ENCODE data around the gene MAP2K7.
"Not testable (repeated sequence)": the region's sequence is repeated elsewhere in the genome, so short reads cannot be mapped to it uniquely, and the experiment has no call there.

Gene MAP2K7

DNA sequence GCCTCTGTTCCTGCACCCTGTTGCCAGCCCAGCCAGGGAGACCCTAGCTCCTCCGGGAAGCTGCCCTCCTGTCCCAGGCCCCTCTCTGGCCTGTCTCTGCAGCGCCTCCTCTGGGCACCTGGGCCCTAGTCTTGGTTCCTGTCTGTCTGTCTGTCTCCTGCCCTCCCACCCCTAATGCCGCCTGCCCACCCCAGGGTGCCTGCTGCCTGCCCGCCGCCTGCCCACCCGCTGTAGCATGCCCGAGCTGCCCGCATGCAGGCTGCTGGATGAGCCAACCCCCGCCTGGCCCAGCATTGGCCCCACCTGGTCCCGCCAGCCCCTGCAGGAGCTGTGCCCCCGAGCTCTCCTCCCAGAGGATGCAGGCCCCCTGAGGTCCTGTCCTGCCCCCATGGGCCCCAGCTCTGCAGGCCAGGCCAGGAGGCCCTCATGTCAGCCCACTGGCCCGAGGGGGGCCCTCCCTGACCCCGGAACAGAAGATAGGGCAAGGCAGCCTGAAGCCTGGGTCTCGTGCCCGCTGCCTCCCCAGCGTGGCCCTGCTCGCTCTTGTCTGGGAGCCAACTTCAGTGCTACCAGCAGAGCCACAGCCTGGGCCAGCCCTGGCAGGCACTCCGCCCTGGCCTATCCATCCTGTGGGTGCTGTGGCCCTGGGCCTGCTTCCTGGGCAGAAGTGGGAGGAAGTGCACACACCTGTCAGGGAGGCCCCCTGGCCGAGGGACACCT is 5.2 kb downstream of the MAP2K7 start:
- DNase-seq, result no peak

DNA sequence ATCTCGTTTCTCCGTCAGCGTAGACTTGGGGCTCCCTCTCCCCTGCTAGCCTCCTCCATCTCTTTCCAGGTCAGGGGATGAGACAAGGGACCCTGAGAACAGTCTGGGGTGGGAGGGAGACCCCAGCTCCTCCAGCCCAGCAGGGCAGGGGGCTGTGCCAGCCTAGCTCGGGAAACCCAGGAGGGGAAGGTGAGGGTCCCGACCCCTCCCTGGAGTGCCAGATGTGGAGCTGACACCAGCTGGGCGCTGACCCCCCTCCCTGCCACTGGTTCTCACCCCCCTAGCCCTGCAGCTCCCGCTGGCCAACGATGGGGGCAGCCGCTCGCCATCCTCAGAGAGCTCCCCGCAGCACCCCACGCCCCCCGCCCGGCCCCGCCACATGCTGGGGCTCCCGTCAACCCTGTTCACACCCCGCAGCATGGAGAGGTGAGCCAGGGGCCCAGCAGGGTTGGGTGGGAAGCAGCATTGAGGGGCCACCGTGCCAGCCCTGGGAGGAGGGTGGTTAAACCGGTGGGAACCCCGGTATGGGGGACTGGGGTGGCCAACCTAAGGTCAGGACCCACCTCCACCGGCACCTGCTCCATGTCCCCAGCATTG is 5.9 kb downstream of the MAP2K7 start:
- DNase-seq, result no peak

DNA sequence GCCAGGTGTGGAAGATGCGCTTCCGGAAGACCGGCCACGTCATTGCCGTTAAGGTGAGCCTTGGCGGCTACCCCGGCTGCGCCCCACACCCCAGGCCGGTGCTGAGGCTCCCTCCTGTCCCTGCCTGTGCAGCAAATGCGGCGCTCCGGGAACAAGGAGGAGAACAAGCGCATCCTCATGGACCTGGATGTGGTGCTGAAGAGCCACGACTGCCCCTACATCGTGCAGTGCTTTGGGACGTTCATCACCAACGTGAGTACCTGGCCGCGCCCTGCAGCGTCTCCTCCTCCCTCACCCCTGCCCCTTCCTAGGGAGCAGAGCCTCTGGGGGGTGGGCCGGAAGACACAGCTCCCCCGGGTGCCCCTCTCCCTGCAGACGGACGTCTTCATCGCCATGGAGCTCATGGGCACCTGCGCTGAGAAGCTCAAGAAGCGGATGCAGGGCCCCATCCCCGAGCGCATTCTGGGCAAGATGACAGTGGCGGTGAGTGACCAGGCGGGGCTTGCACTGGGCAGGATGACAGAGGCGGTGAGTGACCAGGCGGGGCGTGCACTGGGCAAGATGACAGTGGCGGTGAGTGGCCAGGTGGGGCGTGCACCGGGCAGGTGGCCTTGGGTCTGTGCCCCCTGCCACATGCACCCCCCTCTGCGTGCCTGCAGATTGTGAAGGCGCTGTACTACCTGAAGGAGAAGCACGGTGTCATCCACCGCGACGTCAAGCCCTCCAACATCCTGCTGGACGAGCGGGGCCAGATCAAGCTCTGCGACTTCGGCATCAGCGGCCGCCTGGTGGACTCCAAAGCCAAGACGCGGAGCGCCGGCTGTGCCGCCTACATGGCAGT is 6.9 kb downstream of the MAP2K7 start:
- DNase-seq, result no peak

DNA sequence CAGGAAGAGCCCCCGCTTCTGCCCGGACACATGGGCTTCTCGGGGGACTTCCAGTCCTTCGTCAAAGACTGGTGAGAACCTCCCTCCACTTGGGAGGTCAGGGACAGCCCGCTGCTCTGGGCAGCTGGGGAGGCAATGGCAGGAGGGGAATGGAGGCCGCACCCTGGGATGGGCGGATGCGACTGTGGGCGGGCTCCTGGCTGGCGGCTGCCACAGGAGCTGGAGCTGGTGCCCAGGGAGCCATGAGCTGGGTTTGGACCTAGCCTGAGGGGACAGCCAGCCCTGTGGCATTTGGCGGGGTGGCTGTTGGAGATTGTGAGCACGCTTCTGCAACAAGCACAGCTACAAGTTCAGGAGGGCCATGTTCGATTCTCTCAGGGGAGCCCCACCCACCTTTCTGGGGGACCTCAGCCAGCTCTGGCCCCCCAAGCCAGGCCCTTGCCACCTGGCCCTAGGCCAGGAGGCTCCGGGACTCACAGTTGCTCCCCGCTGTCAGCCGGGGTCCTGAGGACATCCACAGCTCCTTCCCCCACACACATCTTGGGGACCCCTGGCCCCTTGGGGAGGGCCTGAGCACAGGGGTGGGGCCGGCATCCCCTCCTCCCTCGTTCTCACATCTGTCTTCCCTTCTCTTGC is 7.9 kb downstream of the MAP2K7 start:
- DNase-seq, result no peak

DNA sequence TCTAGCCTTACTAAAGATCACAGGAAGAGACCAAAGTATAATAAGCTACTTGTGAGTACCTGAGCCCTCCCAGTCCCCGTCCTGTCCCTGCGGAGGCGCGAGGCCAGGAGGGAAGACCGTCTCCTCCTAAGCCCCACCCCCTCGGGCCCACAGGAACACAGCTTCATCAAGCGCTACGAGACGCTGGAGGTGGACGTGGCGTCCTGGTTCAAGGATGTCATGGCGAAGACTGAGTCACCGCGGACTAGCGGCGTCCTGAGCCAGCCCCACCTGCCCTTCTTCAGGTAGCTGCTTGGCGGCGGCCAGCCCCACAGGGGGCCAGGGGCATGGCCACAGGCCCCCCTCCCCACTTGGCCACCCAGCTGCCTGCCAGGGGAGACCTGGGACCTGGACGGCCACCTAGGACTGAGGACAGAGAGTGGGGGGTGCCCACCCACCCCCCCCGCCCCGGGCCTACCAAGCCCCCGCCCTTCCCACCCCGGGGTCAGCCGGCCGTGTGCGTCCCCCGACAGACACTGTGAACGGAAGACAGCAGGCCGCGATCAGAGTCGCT is 8.5 kb downstream of the MAP2K7 start:
- DNase-seq, result no peak

DNA sequence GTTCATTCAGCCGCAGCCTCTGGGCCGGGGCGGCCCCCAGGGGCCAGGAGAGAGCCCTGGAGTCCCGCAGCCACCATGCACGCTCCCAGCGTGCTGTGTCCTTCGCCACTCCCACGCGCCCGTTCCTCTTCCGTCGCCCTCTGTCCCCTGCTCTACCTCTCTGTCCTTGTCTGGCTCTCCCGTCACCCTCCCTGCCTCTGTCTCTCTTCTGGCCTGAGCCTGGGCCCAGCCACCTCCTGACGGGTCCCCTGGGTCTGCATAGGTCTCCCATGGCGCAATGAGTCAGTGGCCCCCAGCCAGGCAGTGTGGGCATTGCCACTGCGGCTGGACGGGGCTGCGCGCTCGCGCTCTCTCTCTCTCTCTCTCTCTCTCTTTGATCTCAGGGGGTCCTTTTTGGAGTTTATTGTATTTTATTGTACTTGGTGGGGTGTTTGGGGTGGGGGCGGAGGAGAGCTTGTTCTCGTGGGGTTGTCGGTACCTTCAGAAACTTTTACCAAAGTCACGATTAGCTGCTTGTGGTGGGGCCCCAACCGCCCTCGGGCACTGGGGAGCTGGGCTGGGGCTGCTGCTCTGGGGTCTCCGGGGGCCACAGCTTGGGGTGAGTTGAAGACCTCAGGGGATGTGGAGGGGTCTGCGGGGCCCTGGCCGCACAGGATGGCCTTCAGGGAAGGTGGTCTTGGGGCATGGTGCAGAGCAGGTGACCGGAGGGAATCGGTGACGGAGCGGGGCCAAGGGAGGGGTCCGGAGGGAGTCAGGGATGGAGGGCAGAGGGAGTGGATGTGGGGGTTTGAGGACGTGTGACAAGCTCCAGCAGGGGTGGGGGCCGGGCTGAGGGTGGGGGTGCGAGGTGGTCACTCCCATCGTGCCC is 9.3 kb downstream of the MAP2K7 start:
- no peak for DNase-seq

DNA sequence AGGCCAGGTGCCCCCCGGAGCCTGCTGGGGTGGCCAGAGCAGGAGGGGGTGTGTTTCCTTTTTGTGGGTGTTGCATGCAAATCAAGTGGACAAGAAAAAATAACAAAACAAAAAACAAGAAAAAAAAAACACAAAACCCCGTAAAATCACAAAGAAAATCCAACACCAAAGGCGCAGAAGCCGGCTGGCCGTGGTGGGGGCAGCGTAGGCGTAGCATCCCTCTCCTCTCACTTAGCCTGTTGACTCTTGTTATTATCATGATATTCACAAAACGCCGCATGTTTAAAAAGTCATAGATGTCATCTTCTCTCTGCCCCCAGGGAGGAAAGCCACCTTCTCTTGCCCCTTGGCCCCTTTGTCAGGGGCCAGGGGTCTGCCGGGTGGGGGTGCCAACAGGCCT is 10.0 kb downstream of the MAP2K7 start:
- no peak for DNase-seq

DNA sequence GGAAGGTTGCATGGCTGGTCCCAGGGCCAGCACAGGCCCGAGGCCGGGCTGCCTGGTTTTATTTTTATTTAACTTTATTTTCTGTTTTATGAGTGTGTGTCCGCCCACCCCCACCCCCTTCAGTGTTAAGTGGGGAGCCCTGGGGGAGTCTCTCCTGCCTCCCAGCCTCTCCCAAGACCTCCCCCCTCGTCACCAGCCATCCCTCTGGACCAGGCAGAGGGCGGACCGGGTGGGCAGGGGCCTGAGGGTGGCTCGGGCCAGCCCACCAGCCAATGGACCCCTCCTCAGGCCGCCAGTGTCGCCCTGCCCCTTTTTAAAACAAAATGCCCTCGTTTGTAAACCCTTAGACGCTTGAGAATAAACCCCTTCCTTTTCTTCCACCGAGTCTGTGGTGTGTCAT is 10.4 kb downstream of the MAP2K7 start:
- no peak for DNase-seq

DNA sequence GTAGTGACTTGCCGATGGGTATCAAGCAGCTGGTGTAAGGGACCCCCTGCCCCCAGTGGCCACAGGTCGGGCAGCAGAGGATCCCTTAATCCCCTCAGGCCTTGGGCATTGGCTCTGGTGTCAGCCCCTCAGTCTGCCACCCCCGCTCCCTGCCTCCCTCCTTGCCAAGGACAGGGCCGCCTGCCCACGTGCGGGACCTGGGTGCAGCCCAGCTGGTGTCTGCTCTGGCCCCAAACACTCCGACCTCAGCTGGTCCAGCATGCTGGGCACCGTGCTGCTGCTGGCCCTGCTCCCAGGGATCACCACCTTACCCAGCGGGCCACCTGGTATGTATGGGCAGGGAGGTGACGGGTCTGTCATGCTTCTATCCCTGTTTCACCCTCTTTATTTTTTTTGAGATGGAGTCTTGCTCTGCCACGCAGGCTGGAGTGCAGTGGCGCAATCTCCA is 10.9 kb downstream of the MAP2K7 start, which contains the start of gene TGFBR3L:
TSS of gene TGFBR3L (plus strand) at position 233 of the 448 bp plus-strand sequence.
- DNase-seq, result no peak

DNA sequence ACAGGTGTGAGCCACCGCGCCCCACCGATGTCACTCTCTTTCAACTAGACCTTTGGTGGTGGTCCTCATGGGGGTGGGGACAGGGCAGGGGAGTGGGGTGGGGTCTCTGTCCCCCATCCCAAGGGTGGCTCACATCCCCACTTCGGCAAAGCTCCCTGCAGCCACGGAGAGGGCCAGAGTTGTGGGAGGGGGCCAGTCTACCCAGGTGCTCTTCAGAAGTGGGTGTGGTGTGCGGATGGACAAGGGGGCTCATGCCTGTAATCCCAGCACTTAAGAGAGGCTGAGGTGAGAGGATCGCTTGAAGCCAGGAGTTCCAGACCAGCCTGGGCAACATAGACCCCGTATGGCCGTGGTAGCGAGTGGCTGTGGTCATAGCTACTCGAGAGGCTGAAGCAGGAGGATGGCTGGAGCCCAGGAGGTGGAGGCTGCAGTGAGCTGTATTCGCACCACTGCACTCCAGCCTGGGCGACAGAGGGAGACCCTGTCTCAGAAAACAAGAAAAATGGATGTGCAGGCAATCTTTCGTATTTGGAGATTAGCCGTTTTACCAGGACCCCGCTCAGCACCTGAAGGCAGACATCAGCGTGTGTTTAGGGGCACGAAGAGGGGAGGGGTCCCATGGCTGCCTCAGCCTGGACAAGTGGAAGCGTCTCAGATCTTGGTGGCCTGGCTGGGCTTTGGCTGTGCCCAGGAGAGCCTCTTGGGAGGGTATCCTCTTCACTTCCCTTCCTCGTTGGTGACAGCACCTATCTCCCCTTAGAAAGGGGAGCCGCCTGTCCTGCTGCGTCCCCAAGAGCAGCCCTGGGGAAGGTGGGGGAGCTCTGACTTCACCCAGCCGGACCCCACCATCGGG is 11.8 kb downstream of the MAP2K7 start:
- DNase-seq, result no peak

DNA sequence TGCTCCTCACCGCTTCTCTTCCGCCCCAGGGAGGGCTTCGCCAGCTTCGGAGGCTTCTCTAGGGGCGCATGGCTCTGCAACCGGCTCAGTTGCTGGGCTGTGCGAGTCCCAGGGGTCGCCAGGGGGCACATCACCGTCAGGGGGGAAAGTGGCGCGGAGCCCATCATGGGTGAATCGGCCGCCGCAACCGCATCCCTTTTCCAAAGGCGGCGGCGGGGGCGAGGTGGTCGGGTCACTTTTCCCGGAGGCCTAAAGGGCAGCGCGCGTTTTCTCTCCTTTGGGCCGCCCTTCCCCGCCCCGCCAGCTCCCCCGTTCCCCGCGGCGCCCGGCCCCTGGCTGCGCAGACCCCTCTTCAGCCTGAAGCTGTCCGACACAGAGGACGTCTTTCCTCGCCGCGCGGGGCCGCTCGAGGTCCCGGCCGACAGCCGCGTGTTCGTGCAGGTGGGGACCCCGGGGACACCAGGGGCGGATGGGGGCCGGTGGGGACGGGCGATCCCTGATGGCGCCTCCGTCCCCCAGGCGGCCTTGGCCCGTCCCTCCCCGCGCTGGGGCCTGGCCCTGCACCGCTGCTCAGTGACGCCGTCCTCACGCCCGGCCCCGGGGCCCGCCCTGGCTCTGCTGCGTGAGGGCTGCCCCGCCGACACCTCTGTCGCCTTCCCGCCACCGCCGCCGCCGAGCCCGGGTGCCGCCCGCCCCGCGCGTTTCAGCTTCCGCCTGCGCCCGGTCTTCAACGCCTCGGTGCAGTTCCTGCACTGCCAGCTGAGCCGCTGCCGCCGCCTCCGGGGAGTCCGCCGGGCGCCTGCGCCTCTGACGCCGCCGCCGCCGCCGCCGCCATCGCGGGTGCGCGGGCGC is 12.7 kb downstream of the MAP2K7 start:
- DNase-seq, result no peak

DNA sequence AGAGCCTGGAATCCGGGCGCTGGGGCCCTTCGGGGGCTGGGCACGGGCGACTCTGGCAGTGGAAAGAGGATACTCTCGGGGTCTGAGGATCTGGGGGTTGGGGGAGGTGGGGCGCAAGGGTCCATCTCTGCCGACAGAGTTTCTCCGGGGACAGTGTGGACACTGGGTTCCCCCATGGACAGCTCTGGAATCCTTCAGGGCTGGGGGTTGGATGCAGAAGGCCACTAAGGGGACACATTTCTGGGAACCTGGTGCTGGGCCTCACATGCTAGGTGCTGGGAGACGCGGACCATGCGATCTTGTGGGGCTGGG is 13.2 kb downstream of the MAP2K7 start:
- DNase-seq, result no peak

DNA sequence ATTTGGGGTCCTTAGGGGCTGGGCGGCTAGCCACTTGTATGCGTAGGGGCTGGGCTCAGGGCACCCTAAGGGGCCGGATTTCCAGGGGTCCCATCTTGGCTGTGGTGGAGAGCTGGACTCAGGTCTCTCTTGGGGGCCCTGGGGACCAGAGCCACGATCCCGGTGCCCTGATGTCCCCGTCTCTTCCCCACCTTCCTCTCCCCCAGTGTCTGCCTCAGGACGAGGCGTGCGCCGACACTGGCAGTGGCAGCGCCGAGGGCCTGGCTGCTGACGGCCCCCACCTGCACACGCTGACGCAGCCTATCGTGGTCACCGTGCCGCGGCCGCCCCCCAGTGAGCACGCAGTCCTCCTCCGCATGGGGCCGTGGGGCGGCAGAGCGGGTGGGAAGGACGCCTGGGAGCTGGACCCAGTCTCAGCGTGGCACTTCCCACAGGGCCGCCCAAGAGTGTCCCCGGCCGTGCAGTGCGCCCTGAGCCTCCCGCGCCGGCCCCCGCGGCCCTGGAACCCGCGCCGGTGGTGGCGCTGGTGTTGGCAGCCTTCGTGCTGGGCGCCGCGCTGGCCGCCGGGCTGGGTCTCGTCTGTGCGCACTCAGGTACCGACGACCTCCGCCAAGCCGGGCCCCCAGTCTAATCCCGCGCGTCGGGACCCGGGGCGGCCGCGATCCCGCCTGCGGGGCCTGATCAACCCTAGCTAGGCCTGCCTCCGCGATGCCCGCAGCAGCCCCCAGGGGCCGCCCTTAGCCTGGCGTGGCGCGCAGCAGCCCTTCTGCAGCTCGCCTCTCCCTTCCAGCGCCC is 13.8 kb downstream of the MAP2K7 start:
- DNase-seq, result peak; percentile 46

DNA sequence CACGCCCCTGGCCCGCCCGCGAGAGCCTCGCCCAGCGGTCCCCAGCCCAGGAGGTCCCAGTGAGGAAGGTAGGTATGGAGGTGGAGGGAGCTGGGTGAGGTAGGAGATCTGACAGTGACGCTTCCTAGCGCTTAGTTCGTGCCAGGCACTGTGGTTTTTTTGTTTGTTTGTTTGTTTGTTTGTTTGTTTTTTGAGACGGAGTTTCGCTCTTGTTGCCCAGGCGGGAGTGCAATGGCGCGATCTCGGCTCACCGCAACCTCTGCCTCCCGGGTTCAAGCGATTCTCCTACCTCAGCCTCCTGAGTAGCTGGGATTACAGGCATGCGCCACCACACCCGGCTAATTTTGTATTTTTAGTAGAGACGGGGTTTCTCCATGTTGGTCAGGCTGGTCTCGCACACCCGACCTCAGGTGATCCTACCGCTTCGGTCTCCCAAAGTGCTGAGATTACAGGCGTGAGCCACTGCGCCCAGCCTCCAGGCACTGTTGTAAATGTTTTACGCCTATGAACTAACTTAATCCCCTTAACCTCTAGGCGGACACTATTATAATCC is 14.5 kb downstream of the MAP2K7 start:
- DNase-seq, result not testable (repeated sequence)

DNA sequence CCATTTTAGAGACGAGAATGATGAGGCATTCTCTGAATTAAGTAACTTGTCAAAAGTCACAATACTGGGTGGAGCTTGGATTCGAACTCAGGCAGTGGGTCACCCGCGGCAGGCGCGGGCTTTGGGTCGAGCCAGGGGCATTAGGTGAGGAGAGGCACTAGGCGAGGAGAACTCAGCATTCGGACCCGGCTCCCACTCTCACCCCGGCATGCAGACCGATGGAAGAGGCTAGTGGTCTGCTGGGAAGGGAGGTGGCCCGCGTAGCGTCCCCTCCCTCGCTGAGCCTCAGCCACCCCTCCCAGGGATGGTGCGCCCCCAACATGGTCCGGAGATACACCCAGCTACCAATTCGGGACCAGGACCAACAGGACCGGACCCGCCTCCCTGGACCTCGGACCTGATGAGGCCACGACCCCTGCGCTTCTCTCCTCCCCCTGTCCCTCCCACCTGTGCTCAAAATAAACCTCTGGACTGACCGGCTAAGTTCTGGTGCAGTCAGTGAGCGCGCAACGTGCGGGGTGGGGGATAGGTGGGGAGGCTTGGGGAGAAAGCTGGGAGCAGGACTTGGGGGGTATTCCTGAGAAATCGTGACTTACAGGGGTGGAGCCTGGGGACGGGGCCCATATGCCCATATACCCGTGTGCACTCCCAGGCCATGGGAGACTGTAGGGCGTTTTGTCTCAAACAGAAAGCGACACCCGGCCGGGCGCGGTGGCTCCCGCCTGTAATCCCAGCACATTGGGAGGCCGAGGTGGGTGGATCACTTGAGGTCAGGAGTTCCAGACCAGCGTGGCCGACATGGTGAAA is 15.1 kb downstream of the MAP2K7 start:
- no peak for DNase-seq

DNA sequence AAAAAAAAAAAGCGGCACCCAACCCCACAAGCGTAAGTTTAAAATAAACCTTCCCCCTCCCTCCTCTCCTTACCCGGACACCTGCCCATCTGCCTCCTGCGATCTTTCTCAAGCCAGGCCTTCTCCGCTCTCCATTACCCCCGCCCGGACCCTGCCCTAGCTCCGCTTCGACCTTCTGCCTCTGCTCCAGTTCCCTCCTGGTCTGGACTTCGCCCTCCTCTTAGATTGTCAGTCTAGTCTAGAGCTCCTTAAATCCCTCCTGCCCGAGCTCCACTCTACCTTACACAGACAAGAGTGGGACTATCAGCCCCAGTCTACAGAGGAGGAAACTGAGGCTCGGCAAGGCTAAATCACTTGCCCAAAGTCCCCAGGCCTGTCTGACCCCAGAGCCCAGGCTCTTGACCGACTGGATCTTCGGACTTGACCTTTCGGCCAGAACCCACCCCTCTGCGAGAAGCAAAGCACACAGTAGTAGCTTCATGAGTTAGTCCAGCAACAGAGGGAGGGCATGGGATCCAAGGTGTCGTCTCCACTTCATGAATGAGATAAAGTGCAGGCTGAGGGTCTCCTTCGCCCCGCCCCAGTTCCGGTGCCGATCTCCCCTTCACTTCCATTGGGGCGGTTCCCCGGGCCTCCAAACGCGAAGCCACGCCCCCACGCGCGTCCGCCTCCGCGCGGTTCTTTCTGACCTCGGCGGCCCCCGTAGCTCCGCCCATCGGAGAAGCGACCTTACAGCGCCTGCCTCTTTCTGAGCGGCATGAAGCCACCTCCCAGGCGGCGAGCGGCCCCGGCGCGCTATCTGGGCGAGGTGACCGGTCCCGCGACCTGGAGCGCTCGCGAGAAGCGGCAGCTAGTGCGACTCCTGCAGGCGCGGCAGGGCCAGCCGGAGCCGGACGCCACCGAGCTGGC is 16.2 kb downstream of the MAP2K7 start, which contains the start of gene SNAPC2:
TSS of gene SNAPC2 (plus strand) at position 729 of the 909 bp plus-strand sequence. CDS start at position 758, 29 bp downstream.
- peak; percentile 95 for DNase-seq
